HG03469 (cell line): ENCODE results near the gene C12orf57.

ENCODE experiments used
- ATAC-seq: cut with Tn5 transposase; IDR thresholded peaks from one replicate; pipeline ENCODE4 v1.9.1; 2021; ENCODE audit warnings: mild to moderate bottlenecking, moderate library complexity, moderate number of reproducible peaks; ENCODE audit not compliant: unreplicated experiment

The C12orf57 gene

GRCh38 chr12:6952121-6952862, 8.5 kb downstream of the C12orf57 start:
- no peak for ATAC-seq

DNA sequence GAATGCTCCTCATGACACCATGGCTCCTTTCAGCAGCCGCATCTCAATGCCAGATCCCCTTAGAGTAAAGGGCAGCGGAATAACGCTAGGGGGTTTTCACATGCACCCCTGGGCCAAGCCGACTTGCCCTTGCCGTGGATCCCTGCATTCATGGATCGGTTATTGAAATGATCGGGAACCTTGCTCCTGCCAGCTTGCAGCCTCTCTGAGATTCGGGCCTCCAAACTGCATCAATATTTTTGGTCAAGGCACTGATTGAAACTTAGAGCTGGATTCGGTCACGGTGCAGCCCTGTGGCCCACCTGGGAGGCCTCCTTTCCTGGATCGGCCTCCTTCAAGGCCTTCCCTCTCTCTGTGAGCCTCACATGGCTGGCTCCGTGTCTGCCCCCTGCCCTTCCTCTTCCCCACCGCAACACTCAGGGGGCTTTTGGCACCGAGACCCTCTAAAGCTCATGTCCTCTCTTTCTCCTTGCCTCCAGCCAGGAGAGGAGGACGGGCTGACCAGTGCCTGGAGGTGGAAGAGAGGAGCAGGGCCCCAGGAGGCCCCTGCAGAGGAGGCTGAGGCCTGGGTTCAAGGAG, 9.1 kb downstream of the C12orf57 start:
- ATAC-seq: no peak

- ATAC-seq: no peak
Measured at GRCh38 chr12:6953442-6954315, 9.9 kb downstream of the C12orf57 start.

DNA sequence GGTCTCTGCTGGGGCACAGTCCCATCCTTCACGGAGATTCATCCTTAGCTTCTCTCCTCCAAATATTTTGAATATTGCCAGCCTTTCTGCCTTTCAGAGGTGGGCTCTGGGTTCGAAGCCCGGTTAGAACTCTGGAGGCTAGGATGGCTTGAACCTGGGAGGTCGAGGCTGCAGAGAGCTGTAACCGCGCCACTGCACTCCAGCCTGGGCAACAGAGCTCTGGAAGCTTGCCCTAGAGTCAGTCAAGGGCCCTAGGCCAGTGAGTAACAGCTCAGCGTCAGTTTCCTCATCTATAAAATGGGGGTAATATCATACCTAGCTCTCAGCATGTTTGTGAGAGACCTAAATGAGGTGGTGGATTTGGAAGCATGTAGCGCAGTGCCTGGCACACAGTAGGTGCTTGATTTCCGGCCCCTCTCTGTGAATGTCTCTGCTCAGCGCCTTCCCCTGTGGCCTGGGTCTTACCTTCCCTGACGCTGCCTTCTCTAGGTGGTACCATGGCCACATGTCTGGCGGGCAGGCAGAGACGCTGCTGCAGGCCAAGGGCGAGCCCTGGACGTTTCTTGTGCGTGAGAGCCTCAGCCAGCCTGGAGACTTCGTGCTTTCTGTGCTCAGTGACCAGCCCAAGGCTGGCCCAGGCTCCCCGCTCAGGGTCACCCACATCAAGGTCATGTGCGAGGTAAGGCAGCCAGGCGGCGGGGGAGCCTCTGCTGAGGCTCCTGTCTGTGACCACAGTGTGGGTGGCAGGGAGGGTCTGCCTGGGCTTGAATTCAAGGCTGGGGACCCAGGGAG, 10.7 kb downstream of the C12orf57 start:
- ATAC-seq: no peak

GRCh38 chr12:6955108-6956020, 11.5 kb downstream of the C12orf57 start:
- no peak for ATAC-seq

DNA sequence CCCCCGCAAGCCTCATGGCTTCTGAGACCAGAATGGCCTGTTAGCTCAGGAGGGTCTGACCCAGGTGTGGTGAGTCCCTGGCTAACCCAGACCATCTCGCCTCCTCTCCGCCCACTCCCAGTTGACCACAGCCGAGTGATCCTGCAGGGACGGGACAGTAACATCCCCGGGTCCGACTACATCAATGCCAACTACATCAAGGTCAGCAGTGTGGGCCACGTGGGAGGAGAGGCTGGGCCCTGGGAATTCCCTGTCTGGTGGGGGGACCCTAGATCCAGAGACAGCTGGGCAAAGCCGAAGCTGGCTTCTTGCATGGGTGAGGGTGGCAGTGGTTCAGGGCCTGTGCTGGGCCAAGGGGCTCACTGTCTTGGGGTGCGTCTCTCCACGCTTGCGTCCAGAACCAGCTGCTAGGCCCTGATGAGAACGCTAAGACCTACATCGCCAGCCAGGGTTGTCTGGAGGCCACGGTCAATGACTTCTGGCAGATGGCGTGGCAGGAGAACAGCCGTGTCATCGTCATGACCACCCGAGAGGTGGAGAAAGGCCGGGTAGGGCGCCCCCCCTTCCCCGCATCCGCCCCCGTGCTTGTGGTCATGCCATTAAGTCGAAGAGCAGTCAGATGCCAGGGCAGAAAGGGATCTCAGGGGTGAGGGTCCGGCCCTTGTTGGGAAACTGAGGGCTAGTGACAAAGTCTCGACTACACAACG, 12.4 kb downstream of the C12orf57 start:
- ATAC-seq: no peak

DNA sequence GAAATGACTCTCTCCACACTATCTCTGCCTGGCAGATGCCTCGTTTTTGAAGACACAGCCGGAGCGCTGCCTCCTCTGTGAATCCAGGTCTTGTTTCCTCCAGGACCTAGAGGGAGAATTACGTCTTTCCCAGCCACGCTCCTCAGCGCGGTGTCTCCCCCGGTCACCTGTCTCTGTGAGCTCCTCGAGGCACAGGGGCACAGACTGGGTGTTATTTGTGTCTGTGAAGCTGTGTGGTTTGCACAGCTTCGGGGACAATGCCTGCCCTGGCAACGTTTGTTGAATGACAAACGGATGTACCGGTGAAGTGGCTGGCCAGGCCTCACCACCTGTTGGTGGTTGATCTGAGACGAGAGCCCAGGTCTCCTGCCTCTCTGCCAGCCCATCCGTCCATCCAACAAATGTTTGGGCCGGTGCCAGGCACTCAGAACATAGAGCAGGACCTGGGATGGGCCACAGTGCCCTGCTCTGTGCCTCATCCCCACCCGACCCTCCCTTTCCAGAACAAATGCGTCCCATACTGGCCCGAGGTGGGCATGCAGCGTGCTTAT, 13.4 kb downstream of the C12orf57 start:
- ATAC-seq: no peak

- no peak for ATAC-seq
Measured at GRCh38 chr12:6957741-6958608, 14.2 kb downstream of the C12orf57 start.

DNA sequence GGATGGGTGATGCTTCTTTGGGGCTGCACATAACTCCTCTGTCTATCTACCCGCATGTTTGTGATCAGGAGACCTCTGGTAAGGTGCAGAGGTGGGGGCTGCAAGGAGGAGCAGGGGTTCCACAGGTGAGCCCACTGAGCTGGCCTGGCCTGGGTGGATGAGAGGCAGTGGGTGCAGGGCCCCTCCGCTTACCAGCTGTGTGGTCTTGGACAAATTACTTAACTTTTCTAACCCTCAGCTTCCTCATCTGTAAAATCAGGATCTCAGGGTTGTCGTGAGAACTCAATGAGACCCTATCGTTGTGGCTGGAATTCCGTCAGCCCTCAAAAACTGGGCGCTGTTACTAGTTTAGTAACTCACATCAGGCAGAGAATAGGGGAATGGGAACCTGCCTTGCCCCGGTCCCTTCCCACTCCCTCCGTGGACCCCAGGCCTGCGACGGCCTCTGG, 14.8 kb downstream of the C12orf57 start:
- no peak for ATAC-seq

DNA sequence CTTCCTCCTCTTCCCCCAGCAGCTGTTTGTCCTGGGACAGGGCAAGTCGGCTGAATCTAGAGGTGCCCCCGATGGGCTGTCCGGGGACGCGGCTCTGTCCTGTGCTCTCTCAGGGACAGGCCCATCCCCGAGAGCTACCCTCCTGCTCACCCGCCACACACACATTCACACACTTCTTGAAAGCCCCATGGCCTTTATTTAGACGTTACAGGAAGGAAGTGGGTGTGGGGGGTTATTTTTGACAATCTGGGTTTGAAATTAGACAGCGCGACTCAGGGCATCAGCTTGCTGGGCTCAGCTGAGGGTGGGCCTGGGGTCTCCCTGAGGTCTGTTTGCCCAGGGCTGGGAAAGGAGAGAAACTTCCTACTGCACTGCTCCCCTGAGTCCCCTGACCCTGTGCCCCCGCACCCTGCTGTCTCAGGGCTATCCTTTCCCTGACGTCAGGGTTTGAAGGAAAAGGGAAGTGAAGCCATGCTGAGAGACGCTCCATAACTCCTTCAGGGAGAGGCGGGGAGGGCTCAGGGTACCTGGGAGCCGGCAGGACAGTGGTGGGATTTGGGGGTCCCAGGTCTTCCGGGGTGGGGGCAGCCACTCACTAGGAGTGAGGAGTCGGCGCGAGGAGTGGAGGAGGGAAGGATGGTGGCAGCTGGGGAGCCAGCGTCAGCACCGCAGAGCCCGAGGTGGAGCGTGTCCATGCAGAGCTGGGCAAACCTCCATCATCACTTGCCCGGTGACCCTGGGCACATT, 15.4 kb downstream of the C12orf57 start:
- ATAC-seq: no peak

- no peak for ATAC-seq
Measured at GRCh38 chr12:6959805-6960592, 16.2 kb downstream of the C12orf57 start.

GRCh38 chr12:6960593-6961277, 16.9 kb downstream of the C12orf57 start:
- ATAC-seq: no peak

GRCh38 chr12:6961278-6961694, 17.5 kb downstream of the C12orf57 start:
- ATAC-seq: no peak

DNA sequence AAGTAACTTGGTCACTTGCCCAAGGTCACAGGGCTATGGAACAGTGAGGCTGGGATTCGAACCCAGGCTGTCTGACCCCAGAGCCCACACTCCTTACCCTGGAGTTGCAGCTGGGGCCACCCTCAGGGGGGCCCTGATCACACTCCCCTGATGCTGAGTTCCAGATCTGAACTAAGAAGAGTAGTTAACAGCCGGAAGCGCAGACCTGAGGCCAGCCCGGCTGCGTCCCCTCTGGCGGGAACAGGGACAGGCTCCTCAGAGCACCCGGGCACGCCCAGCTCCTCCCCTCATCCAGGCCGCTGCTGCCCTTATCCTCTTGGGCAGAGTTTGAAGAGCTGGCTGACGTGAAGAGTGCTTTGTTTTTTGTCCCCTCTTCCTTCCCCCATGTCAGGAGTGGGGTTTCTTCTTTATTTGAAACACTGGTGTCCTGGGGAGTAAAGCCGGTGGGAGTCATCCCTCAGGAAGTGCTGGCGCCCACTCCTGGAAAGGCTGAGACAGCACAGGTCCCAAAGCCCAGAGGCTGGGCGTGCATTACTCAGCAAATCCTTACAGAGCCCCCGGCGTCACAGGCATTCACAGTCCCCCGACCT, 18.0 kb downstream of the C12orf57 start:
- no peak for ATAC-seq

GRCh38 chr12:6962285-6963015, 18.6 kb downstream of the C12orf57 start:
- ATAC-seq: no peak
